NT2/D1 (cell line): ENCODE data around the gene PIK3AP1.

ENCODE experiments used
- DNase-seq: peaks from one replicate; pipeline ENCODE4 v3.0.0-alpha.2; 2011; ENCODE audit warnings: low read depth, low spot score
- H3K27me3 ChIP-seq: 2 replicates; pipeline ENCODE4 v1.6.0; 2011; ENCODE audit warnings: mild to moderate bottlenecking; ENCODE audit not compliant: insufficient read length, insufficient read depth
- H3K36me3 ChIP-seq: 2 replicates; pipeline ENCODE4 v1.6.1; 2011; ENCODE audit warnings: mild to moderate bottlenecking, low read length, mixed read lengths; ENCODE audit not compliant: insufficient read depth, insufficient read length
- H3K4me1 ChIP-seq: 2 replicates; pipeline ENCODE4 v1.5.1; 2011; ENCODE audit not compliant: insufficient read depth, insufficient read length
- H3K4me3 ChIP-seq: 2 replicates; pipeline ENCODE4 v1.5.1; 2011; ENCODE audit warnings: low read depth; ENCODE audit not compliant: insufficient read length
- H3K9ac ChIP-seq: 2 replicates; pipeline ENCODE4 v1.6.0; 2011; ENCODE audit warnings: low read depth; ENCODE audit not compliant: insufficient read length
- H3K9me3 ChIP-seq: 2 replicates; pipeline ENCODE4 v1.5.1; 2011; ENCODE audit warnings: mild to moderate bottlenecking, low read length; ENCODE audit not compliant: insufficient read depth
- SUZ12 ChIP-seq: IDR thresholded peaks from 2 replicates; pipeline ENCODE4 v1.6.1; 2011; ENCODE audit not compliant: insufficient read length, insufficient read depth; ENCODE audit errors: extremely low read depth
- YY1 ChIP-seq: IDR thresholded peaks from 2 replicates; pipeline ENCODE4 v1.6.1; 2011; ENCODE audit not compliant: insufficient read length, insufficient read depth
- ZNF274 ChIP-seq: IDR thresholded peaks from 2 replicates; pipeline ENCODE4 v1.6.1; 2011; ENCODE audit warnings: mild to moderate bottlenecking, low read depth, low read length

The PIK3AP1 gene

DNA sequence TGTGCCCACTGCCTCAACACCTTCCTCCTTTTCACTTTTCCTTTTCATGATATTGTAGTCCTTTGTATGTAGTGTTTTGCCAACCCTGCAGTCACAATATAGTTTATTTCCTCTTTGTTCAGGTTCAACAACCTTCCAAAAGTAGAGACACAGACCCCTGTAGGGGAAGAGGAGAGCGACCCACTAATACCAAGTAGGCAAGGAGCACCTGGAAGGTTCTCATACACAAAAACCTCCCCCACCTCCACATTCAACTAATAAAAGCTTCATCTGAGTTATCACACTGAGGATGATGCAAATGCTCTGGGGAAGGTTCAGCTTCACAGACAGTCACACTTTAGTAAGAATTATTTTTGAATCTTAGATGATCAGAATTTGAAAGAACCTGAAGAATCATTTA lies 41.6 kb downstream of the PIK3AP1 start:
- Histone ChIP-seq H3K4me1 (no peaks in the 10 kb centered on the region), H3K27me3 (no peaks in the 10 kb centered on the region), H3K4me3 (no peak overlapping the region), H3K9me3 (no peaks in the 10 kb centered on the region), H3K36me3 (no peaks in the 10 kb centered on the region), H3K9ac (no peak overlapping the region)
- TF ChIP-seq ZNF274 (no peak), YY1 (no peak), SUZ12 (no peak)
- no peak for DNase-seq

- H3K36me3 ChIP-seq: no peaks in the 10 kb centered on the region
- no peak overlapping the region for H3K9ac ChIP-seq
- no peak overlapping the region for H3K4me3 ChIP-seq
- no peak for DNase-seq
- H3K27me3 ChIP-seq: no peaks in the 10 kb centered on the region
- no peaks in the 10 kb centered on the region for H3K9me3 ChIP-seq
- TF ChIP-seq SUZ12 (no peak), YY1 (no peak), ZNF274 (no peak)
- no peaks in the 10 kb centered on the region for H3K4me1 ChIP-seq
Observed at GRCh38 chr10:96676272-96677112, 43.8 kb downstream of the PIK3AP1 start.

DNA sequence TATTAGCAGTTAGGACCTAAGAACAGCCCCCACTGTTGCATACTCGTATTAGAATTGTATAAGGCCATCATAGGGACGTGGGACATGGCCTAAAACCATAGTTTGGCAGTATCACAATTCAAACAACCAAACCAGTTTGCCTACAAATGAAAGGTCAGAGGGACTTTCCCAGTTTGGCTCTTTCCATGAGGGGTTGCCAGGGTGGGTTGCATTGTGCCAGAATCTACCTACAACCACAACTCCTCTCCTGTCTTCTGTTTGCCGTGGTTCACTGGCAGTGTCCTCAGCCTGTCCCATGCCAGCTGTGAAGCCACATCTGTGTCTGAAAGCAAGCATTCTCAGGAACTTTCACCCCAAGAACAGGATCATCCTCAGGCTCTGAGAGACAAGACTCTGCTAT lies 44.5 kb downstream of the PIK3AP1 start:
- Histone ChIP-seq H3K4me1 (no peaks in the 10 kb centered on the region), H3K9me3 (no peaks in the 10 kb centered on the region)
- no peak for TF ChIP-seq SUZ12
- TF ChIP-seq YY1: no peak
- TF ChIP-seq ZNF274: no peak

GRCh38 chr10:96673318-96674099 lies 46.8 kb downstream of the PIK3AP1 start:
- no peak for DNase-seq
- Histone ChIP-seq H3K4me1 (no peaks in the 10 kb centered on the region), H3K9ac (no peak overlapping the region), H3K27me3 (no peaks in the 10 kb centered on the region), H3K36me3 (no peaks in the 10 kb centered on the region), H3K4me3 (no peak overlapping the region), H3K9me3 (no peaks in the 10 kb centered on the region)
- TF ChIP-seq SUZ12 (no peak), ZNF274 (no peak), YY1 (no peak)

More for the DNA sequence above, 44.5 kb downstream of the PIK3AP1 start:
- DNase-seq: no peak
- Histone ChIP-seq H3K4me3 (no peak overlapping the region), H3K27me3 (no peaks in the 10 kb centered on the region), H3K9ac (no peak overlapping the region), H3K36me3 (no peaks in the 10 kb centered on the region)

GRCh38 chr10:96672481-96673175 lies 47.7 kb downstream of the PIK3AP1 start:
- no peaks in the 10 kb centered on the region for H3K9me3 ChIP-seq
- no peak overlapping the region for H3K4me3 ChIP-seq
- H3K36me3 ChIP-seq: no peaks in the 10 kb centered on the region
- no peaks in the 10 kb centered on the region for H3K27me3 ChIP-seq
- H3K9ac ChIP-seq: no peak overlapping the region
- DNase-seq: no peak
- no peaks in the 10 kb centered on the region for H3K4me1 ChIP-seq
- no peak for TF ChIP-seq ZNF274
- no peak for TF ChIP-seq SUZ12

GRCh38 chr10:96671211-96671890 lies 49.0 kb downstream of the PIK3AP1 start:
- no peaks in the 10 kb centered on the region for H3K4me1 ChIP-seq
- no peak for TF ChIP-seq YY1
- TF ChIP-seq SUZ12: no peak
- no peak for TF ChIP-seq ZNF274
- H3K9me3 ChIP-seq: no peaks in the 10 kb centered on the region
- H3K4me3 ChIP-seq: no peak overlapping the region
- no peak for DNase-seq
- no peaks in the 10 kb centered on the region for H3K27me3 ChIP-seq
- H3K9ac ChIP-seq: no peak overlapping the region
- H3K36me3 ChIP-seq: no peaks in the 10 kb centered on the region
